NCI-H146 treated with DMSO at 0.1 percent for 48 hours (cell line): ENCODE data around the gene TIRAP.
"Not testable (repeated sequence)": the region's sequence is repeated elsewhere in the genome, so short reads cannot be mapped to it uniquely, and the experiment has no call there.

ENCODE experiments used
- DNase-seq: peaks from one replicate; lab custom pipeline; 2025; ENCODE audit not compliant: unreplicated experiment; lab: John Stamatoyannopoulos, UW

TIRAP gene, protein sequence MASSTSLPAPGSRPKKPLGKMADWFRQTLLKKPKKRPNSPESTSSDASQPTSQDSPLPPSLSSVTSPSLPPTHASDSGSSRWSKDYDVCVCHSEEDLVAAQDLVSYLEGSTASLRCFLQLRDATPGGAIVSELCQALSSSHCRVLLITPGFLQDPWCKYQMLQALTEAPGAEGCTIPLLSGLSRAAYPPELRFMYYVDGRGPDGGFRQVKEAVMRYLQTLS

DNA sequence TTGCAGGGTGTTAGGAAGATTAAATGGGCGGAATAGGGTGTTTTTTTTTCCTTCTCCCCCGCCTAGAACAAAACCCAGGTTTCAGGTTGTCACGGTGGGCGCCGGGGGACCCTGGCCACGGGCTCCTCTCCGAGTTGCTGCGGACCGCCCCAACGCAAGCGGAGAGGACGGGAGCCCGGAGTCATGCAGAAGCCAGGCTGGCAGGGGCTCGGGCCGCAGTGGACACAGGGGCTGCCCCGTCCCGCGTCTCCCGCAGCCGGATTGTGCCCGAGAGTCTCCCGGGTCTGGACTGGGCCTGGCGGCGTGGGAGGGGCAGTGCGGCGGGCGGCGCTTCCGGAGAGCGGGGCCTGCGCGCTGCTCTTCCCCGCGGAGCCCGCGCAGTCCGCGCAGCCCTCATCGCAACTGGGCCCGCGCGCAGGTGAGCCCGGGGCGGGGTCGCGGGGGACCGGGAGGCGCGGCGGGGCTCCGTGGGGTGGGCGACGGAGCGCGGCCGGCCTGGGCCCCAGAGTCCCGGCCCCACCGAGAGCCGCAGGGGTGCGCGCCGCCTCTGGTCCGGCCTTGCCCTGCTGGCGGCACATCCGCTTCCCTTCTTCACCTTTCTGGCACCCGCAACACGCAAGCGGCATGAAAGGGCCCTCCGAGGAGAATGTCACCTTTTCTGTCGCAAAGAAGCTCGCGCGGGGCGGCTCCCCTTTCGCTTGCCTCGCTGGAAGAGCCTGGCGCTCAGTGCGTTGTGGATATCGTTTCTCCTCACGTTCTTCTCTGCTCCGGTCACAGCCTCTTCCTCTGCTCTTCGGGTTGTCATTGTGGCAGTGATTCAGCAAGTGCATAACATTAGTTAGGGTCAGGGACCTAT, at the start of gene TIRAP:
Gene TIRAP, plus strand, starts transcription at position 358 of the 856 bp plus-strand sequence. CDS start 7,802 bp downstream, outside the sequence.
- peak; percentile 55 for DNase-seq

- no peak for DNase-seq
Measured at GRCh38 chr11:126233391-126233790, 49.5 kb upstream of the TIRAP start.

DNA sequence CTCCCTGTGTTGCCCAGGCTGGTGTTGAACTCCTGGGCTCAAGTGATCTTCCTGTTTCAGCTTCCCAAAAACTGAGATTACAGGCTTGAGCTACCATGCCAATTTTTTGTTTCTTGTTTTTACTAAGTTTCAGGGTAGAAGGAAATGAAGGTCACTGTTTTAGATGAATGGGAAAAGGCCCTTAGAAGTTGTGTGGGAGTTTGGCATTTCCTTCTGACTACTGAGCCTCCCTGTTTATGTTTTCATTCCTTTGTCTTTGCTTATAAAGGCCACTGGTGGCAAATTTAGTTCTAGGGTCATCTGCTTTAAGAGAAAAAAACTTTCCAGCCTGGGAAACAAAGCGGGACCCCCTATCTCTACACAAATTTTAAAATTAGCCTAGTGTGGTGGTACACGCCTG, 36.3 kb upstream of the TIRAP start:
- DNase-seq = no peak

DNA sequence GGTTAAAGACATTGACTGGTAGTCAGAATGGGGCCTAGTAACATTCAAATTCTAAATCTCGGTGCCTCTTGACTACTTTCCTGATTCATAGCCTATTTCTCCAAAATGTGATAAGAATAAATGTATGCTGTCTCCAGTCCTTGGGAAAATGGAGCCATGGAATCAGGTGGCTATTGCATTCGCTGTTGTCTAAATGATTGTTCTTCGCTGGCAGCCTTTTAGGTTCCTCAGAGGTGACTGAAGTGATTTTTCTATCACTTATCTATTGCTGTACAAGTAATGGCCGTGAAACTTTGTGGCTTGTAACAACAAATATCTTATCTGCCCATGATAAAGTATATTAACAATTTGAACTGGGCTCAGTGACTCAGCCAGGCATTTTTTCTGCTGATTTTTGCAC, 29.6 kb upstream of the TIRAP start:
- no peak for DNase-seq

DNA sequence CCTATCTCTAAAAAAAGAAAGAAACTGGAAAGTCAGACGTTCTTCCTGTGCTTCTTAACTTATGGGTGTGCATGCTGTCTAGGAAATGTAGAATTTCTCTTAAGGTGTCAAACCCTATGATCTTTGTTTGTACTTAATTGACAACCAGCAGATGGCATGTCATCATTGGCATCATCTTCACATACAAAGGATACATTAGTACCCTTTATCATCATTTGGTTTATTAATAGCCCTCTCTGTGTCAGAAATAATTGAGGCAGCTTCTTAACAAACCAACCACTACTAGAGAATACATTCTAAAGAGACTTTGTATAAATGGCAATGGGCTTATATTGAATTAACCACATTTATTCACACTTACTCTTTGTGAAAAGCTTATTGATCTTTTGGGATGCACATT, 28.1 kb upstream of the TIRAP start:
- DNase-seq = no peak

- not testable (repeated sequence) for DNase-seq
Measured at GRCh38 chr11:126255507-126255906, 27.4 kb upstream of the TIRAP start.

DNA sequence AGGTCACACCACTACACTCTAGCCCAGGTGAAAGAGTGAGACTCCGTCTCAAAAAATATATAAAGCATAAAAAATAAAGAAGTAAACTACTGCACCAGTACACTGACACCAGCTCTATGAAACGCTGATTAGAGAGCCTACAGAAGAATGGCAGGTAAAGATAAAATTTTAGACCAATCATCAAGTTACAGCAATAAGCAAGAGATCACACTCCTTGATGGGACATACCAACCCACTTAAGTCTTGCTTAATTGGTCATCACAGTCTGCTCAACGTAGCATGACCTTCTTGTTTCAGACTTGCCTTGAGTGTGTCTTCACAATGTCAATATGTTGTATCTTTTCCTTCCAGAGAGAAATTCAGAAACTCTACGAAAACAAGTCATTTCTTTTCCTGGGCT, 26.7 kb upstream of the TIRAP start:
- no peak for DNase-seq

DNA sequence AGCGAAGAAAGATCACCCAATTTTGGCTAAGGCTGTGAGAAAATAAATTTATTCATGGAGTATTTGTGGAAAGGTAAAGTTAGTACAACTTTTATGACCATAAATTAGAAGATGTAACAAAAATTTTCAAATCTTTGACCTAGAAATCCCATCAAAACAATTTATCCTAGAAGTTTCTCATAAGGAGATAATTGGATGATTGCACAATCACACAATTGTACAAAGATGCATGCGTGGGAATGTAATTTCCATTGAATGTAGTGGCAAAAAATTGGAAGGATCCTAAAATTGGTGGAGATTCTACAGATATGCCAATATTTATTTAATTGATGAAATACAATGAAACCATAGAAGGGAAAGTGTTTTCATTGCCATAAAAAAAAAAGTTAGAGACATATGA, 25.7 kb upstream of the TIRAP start:
- DNase-seq = no peak

- DNase-seq = no peak
Measured at GRCh38 chr11:126257764-126258163, 25.1 kb upstream of the TIRAP start.

- DNase-seq = no peak
Measured at GRCh38 chr11:126262216-126262615, 20.7 kb upstream of the TIRAP start.

DNA sequence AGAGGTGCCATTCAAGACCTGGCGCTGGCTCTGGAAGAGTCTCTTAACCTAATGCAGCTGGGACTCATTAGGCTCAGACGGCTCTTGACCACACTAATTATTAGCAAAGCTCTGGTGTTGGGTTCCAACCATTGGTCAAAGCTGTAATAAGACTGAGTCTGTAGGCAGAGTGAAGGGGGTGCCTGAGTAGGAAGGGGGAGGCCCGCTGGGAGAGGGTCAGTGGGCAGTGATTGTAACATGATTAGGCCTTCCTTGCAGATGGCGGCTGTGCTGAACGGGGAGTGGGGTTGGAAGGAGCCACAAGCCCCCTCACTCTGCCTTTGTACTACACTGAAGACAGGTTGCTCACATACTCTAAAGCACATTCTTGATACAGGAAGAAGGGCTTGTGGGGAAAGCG, 19.4 kb upstream of the TIRAP start:
- no peak for DNase-seq

DNA sequence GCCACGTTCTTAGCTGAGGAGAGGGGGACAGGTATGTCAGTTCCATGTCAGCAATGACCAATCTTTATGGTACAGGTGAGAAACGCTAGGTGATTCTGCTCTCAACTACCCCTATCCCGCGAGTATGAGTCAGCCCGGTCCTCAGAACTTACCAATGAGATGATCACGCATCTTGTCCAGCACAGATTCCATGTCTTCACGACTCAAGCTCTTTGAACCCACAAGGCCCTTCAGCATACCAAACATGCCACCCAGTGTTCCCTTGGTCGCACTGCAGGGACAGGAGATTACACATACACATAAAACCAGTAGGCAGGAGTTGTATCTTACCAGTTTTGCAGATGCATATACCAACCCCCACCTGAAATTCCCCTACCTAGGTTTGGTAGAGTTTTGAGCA, 17.1 kb upstream of the TIRAP start:
- DNase-seq = no peak

DNA sequence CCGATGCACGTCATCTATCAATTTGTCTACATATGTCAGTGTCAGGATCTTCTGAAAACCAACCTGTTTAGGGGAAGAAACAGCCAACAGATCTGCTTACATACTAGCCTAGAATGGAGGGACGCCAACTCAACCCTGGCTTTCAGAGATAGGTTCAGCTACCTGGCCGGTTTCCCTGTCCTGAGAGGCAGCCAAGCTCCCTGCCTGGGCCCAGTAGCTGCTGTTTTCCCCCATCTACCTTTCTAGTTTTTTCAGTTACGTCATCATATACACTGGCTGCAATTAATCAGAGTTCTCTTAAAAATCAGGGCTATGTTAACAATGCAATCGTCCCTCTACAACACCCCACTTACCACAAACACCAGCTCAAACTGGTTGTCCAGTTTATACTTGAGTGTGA, 15.2 kb upstream of the TIRAP start:
- DNase-seq = no peak

DNA sequence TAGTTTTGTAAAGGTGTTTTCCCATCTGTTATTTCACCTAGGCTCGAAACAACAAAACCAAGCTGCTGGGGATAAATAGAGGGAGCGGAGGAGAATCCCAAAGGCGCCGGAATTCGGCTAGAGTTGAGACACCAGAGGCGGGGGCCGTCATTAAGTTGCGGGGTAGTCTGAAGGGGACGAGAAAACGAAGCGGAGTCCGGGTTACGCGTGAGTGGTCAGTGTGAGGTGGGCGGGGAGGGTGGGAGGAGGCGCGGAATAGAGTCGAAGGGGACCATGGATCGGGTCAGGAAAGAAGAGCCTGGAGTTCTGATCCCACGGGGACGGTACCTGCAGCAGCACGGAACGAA, 14.6 kb upstream of the TIRAP start:
- no peak for DNase-seq

DNA sequence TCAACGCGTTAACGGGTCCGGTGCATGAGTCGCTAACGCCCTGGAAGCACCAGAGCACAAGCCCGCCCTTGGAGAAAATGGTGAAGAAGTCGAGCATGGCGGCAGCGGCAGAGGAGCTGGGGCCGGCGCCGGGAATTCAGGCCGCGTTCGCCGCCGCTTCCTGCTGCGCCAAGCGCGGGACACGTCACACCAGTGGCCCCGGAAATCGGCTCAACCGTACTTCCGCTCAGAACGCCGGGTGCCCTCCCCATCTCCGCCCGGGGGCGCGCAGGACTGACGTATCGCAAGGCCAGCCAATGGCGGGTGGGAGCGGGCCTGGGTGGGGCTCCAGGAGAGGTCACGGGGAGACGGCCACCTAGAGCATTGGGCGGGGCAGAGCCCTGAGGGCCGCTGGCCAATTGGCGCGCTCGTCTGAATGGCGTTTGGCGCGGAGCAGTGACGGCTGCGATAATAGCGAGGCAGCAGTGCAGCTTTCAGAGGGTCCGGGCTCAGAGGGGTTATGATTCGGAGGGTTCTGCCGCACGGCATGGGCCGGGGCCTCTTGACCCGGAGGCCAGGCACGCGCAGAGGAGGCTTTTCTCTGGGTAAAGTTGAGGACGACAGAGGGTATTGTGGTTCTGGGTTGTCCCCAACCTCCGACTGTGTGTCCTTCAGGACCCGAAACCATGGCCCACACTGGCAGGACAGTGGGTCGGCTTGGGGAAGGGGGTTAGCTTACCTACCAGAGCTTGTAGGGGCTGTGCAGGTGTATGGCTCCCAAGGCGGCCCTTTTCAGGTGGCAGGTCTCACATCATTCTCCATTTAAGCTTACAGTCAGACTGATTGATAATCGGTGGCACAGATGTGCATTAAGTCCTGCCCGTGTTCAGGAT, 13.9 kb upstream of the TIRAP start, which contains the start of the genes FOXRED1 and SRPRA:
Gene FOXRED1, plus strand, starts transcription at position 447 of the 872 bp plus-strand sequence. Its CDS starts 53 bp downstream, at position 500.
Gene SRPRA, minus strand, starts transcription at position 188 of the 872 bp plus-strand sequence. Its CDS starts 91 bp downstream, at position 97.
- peak; percentile 94 for DNase-seq

- no peak for DNase-seq
Measured at GRCh38 chr11:126277322-126277721, 5.6 kb upstream of the TIRAP start.

DNA sequence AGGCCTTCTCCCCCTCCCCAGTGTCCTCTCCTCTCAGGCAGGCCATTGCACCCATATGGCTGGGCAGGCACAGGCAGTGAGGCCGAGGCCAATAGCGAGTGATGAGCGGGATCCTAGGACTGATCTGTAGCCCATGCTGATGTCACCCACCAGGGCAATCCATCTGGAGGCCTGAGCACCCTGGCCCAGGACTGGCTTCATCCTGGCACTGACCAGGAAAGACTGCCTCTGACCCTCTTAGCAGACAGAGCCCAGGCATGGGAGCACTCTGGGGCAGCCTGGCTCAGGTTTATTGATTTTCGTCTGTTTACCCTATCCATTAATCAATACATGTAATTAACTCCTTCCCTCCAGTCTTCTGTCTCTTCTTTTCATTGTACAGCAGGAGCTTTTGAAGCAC, 5.1 kb upstream of the TIRAP start:
- peak; percentile 26 for DNase-seq

DNA sequence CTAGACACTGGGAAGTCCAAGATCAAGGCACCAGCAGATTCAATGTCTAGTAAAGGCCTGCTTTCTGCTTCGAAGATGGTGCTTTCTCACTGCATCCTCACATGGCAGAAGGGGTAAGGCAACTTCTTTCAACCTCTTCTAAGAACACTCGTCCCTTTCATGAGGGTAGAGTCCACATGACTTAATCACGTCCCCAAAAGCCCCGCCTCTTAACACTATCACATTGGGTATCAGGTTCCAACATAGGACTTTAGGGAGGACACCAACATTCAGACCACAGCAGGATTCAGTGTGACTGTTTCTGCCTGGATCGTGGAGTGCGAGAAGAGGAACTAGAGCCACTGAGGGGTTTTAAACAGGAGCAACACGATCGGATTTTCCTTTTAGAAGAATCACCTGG, 3.7 kb upstream of the TIRAP start:
- DNase-seq = no peak

DNA sequence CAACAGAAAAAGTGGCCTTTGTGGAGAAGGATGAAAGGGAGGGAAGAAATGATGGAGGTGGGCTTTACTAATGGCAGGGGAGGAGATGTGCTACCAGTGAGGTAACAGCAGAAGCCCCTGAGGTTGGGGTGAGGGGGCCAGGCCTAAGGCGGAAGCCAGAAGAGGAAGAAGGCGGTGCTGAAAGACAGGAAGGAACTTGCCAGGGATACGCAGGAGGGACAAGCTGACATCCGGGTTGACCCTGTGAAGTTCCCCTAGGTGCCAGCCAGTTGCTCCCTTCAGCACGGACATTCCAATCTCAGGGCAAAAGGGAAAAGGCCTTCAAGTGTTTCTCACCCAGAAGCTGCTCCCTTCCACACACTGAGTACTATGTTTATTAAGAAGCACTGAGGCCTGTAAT, 2.3 kb upstream of the TIRAP start:
- DNase-seq = no peak

- no peak for DNase-seq
Measured at GRCh38 chr11:126281245-126281644, 1.6 kb upstream of the TIRAP start.

GRCh38 chr11:126281666-126282175, 1.2 kb upstream of the TIRAP start:
- DNase-seq = no peak
